Neural progenitor cell (in vitro differentiated cells): Measurements from ENCODE around the gene PCSK5.

Experiments used
- EZH2 ChIP-seq: fragments of 200-600 bp; sonication (generic); IDR thresholded peaks from 2 replicates; pipeline ENCODE4 v1.6.1; 2017; ENCODE audit warnings: antibody characterized with exemption, mild to moderate bottlenecking, moderate library complexity
- TF ChIP-seq, protein P1 (sequence below): fragments of 200-600 bp; sonication (generic); IDR thresholded peaks from 2 replicates; pipeline ENCODE4 v1.5.1; 2017; ENCODE audit warnings: antibody characterized with exemption, mild to moderate bottlenecking

DNA sequence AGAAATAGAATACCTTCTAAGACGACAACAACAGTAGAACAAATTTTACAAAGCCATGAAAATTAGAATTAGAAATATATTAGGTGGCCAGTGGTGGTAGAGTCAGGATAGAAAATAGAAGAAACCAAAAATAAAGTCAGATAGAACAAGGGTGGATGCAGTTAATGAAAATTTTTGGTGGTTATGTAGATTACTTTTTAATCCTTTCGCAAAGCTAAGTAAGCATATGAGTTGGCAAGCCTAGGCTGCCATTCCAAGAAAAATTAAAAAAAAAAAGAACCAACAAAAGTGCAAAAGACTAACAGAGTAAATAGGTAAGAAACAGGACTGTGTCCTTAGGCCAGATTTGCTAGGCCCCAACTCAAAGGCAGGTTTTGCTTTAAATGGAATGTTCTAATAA is 56.8 kb downstream of the PCSK5 start:
- TF ChIP-seq, protein P1, sequence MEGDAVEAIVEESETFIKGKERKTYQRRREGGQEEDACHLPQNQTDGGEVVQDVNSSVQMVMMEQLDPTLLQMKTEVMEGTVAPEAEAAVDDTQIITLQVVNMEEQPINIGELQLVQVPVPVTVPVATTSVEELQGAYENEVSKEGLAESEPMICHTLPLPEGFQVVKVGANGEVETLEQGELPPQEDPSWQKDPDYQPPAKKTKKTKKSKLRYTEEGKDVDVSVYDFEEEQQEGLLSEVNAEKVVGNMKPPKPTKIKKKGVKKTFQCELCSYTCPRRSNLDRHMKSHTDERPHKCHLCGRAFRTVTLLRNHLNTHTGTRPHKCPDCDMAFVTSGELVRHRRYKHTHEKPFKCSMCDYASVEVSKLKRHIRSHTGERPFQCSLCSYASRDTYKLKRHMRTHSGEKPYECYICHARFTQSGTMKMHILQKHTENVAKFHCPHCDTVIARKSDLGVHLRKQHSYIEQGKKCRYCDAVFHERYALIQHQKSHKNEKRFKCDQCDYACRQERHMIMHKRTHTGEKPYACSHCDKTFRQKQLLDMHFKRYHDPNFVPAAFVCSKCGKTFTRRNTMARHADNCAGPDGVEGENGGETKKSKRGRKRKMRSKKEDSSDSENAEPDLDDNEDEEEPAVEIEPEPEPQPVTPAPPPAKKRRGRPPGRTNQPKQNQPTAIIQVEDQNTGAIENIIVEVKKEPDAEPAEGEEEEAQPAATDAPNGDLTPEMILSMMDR = no peak
- TF ChIP-seq EZH2 = no peak
